ENCODE measurements around the gene MPDU1. TPM values are rescaled to one million over a fixed set of nuclear protein-coding genes. Genes with fewer than 3 reads are reported as not detected.
A peak's percentile ranks its signal among the peaks of the same experiment; 100 is the strongest.

The MPDU1 gene
- total RNA-seq, 1 donor from 2014 or later: 35.9 TPM

DNA sequence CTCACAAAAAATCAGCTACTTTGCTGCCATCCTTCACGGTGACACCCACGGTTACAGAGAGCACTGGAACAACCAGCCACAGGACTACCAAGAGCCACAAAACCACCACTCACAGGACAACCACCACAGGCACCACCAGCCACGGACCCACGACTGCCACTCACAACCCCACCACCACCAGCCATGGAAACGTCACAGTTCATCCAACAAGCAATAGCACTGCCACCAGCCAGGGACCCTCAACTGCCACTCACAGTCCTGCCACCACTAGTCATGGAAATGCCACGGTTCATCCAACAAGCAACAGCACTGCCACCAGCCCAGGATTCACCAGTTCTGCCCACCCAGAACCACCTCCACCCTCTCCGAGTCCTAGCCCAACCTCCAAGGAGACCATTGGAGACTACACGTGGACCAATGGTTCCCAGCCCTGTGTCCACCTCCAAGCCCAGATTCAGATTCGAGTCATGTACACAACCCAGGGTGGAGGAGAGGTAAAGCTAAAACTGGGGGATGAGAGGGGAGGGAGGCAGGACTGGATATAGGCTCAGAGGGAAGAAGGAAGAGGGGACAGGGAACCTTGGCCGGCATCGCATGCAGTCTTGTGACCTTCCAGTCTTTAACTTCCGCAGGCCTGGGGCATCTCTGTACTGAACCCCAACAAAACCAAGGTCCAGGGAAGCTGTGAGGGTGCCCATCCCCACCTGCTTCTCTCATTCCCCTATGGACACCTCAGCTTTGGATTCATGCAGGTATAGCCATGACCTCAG, 3.6 kb upstream of the MPDU1 start:
- H3K27me3 Mint-ChIP-seq (ENCODE audit: low read depth): no peaks in the 10 kb centered on the region
- TF ChIP-seq, protein P1, sequence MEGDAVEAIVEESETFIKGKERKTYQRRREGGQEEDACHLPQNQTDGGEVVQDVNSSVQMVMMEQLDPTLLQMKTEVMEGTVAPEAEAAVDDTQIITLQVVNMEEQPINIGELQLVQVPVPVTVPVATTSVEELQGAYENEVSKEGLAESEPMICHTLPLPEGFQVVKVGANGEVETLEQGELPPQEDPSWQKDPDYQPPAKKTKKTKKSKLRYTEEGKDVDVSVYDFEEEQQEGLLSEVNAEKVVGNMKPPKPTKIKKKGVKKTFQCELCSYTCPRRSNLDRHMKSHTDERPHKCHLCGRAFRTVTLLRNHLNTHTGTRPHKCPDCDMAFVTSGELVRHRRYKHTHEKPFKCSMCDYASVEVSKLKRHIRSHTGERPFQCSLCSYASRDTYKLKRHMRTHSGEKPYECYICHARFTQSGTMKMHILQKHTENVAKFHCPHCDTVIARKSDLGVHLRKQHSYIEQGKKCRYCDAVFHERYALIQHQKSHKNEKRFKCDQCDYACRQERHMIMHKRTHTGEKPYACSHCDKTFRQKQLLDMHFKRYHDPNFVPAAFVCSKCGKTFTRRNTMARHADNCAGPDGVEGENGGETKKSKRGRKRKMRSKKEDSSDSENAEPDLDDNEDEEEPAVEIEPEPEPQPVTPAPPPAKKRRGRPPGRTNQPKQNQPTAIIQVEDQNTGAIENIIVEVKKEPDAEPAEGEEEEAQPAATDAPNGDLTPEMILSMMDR (IDR thresholded peaks at IDR 0.05): no peak
- peaks cover 31% of the 10 kb centered on the region for H3K36me3 Mint-ChIP-seq (ENCODE audit: low read depth)
- DNase-seq (ENCODE audit: low spot score): no peak
- peaks cover 74% of the 10 kb centered on the region for H3K4me1 Mint-ChIP-seq (ENCODE audit: low read depth)
- no peak overlapping the region for H3K4me3 Mint-ChIP-seq (ENCODE audit: unreplicated experiment)
- peak overlapping the region; percentile 95 for H3K27ac Mint-ChIP-seq (ENCODE audit: unreplicated experiment)
- no peaks in the 10 kb centered on the region for H3K9me3 Mint-ChIP-seq (ENCODE audit: low read depth)

DNA sequence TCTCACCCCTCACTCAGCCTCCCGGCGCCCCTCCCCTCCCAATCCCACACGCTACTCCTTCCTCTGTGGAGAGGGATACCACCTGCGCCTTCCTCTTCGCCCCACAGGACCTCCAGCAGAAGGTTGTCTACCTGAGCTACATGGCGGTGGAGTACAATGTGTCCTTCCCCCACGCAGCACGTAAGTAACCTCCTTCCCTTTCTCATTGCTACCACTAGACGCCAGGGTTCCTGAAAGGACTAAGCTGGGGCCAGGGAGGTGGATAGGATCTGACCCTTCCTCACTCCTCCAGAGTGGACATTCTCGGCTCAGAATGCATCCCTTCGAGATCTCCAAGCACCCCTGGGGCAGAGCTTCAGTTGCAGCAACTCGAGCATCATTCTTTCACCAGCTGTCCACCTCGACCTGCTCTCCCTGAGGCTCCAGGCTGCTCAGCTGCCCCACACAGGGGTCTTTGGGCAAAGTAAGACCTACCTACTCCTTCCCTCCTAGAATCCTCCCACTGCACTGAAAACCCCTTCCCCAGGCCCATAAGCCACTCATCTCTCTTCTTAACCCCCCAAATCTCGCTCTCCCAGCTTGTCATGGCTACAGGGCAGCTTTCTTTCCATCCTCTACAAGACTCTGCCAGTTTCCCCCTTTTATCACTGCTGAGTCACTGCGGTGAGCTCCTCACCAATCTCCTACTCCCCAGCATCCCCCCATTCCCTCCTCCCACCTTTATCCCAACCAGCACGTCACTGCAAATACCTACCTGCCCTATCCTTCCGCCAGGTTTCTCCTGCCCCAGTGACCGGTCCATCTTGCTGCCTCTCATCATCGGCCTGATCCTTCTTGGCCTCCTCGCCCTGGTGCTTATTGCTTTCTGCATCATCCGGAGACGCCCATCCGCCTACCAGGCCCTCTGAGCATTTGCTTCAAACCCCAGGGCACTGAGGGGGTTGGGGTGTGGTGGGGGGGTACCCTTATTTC, 2.8 kb upstream of the MPDU1 start:
- Mint-ChIP-seq H3K4me1 (ENCODE audit: low read depth) (peaks cover 72% of the 10 kb centered on the region), H3K36me3 (ENCODE audit: low read depth) (peaks cover 28% of the 10 kb centered on the region), H3K4me3 (ENCODE audit: unreplicated experiment) (peak overlapping the region; percentile 14), H3K9me3 (ENCODE audit: low read depth) (no peaks in the 10 kb centered on the region), H3K27ac (ENCODE audit: unreplicated experiment) (peak overlapping the region; percentile 79), H3K27me3 (ENCODE audit: low read depth) (no peaks in the 10 kb centered on the region)
- TF ChIP-seq, protein P1 (IDR thresholded peaks at IDR 0.05): no peak
- DNase-seq (ENCODE audit: low spot score): no peak

DNA sequence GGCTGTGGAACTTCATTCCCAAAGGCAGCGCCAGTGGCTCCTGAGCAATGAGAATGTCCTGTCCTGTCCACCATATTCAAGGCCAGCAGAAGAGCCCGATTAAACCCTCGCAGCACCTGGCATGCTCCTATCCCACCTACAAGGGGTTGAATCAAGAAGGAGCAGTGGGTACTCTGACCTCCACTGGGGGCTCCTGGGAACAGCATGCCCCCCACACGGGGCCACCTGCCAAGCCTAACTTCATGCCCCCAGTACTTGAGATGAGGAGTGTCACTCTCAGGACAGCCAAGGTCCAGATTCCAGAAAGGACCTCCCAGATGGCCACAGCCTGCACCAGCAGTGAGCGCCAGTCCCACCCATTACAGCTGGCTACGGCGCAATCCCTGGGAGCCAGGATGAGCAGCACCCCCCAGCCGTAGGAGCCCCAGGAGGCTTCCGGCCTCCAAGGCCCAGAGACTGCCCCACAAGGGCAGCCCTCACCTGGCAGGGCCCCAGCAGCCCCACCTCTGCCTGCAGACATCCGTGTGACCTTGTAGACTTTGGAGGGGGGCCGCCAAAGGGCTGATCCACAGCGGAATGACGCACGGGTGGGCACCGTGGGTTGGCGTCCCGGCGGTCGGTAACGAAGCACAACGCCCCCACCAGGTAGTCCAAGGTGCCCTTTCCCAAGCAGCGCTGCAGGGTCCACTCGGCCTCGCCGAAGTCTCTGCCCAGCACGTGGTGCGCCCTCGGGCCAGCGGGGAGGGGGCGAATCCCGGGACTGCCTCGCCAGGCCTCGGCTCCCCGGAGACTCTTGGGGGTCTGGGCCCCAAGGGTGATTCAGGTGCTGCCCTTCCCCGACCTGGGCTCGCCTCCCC, 1.0 kb upstream of the MPDU1 start:
- H3K27ac Mint-ChIP-seq (ENCODE audit: unreplicated experiment): peak overlapping the region; percentile 100
- peaks cover 61% of the 10 kb centered on the region for H3K4me1 Mint-ChIP-seq (ENCODE audit: low read depth)
- H3K9me3 Mint-ChIP-seq (ENCODE audit: low read depth): no peaks in the 10 kb centered on the region
- no peak for DNase-seq (ENCODE audit: low spot score)
- H3K4me3 Mint-ChIP-seq (ENCODE audit: unreplicated experiment): peak overlapping the region; percentile 95
- H3K36me3 Mint-ChIP-seq (ENCODE audit: low read depth): peaks cover 14% of the 10 kb centered on the region
- TF ChIP-seq, protein P1 (IDR thresholded peaks at IDR 0.05): no peak
- H3K27me3 Mint-ChIP-seq (ENCODE audit: low read depth): no peaks in the 10 kb centered on the region

DNA sequence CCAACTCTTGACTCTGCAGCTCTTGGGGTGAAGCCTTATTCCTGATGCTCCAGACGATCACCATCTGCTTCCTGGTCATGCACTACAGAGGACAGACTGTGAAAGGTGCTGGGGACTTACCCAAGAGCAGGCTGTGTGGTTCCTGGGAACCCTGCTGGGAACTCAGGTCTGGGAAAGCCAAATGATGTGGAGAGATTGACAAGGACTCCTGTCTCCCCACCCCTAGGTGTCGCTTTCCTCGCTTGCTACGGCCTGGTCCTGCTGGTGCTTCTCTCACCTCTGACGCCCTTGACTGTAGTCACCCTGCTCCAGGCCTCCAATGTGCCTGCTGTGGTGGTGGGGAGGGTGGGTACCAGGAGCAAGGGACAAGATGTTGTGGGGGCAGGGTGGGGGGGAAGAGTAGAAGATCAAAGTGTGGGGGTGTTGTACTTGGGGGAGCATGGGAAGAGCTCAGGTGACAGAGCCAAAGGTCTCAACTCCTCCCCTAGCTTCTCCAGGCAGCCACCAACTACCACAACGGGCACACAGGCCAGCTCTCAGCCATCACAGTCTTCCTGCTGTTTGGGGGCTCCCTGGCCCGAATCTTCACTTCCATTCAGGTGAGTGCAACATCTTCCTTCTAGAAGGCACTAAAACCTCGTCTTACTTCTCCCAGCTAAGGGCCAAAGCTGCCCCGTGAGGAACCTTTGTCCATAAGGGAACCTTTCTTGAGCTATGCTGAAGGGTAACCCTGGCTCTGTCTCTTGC, 3.2 kb downstream of the MPDU1 start:
- no peak for DNase-seq (ENCODE audit: low spot score)
- Mint-ChIP-seq H3K27me3 (ENCODE audit: low read depth) (no peaks in the 10 kb centered on the region), H3K27ac (ENCODE audit: unreplicated experiment) (peak overlapping the region; percentile 92), H3K4me3 (ENCODE audit: unreplicated experiment) (peak overlapping the region; percentile 47), H3K9me3 (ENCODE audit: low read depth) (no peaks in the 10 kb centered on the region), H3K36me3 (ENCODE audit: low read depth) (peaks cover 14% of the 10 kb centered on the region), H3K4me1 (ENCODE audit: low read depth) (peaks cover 58% of the 10 kb centered on the region)
- TF ChIP-seq, protein P1 (IDR thresholded peaks at IDR 0.05): no peak
